ENCODE results near the gene TTLL6. TPM values are rescaled to one million over a fixed set of nuclear protein-coding genes. Genes with fewer than 3 reads are reported as not detected.
"Not testable (repeated sequence)": the region's sequence is repeated elsewhere in the genome, so short reads cannot be mapped to it uniquely, and the experiment has no call there.

TTLL6 gene
- total and polyA plus RNA-seq, 12 donors = 0.06 to 0.73 (median 0.21) TPM; not detected in 8

- Histone ChIP-seq H3K36me3 (peaks cover 0 to 15% (median 0%) of the 10 kb centered on the region in 9 donors), H3K27ac (peak overlapping the region; percentile 93 to 100 (median 96)), H3K4me1 (peaks cover 19 to 56% (median 49%) of the 10 kb centered on the region in 9 donors), H3K4me3 (peak overlapping the region; percentile 50 to 97 (median 74)), H3K9me3 (no peaks in the 10 kb centered on the region), H3K27me3 (no peaks in the 10 kb centered on the region)
- intact Hi-C loops (cut with DNase I) = loop anchor here in 3 of 10 donors (5.0 to 10.0 kb wide), 2 partner anchors 41 to 797 kb away; partner anchors contain the start of gene COPZ2 (in 1 of the 3)
- TF ChIP-seq CTCF (IDR thresholded peaks at IDR 0.05) = no peak
- DNase-seq = no peak
- 1 to 5% methylated on average over 8 of the region's 8 CpGs for WGBS, 2 donors
- ATAC-seq = no peak
Observed at GRCh38 chr17:48831549-48831883, 14.5 kb upstream of the TTLL6 start.

- ATAC-seq = peak; percentile 95 to 99 (median 97)
- Histone ChIP-seq H3K27ac (peak within 1 kb of the TSS; percentile 93 to 100 (median 96)), H3K27me3 (no peaks in the 10 kb centered on the region), H3K36me3 (peaks cover 0 to 10% (median 0%) of the 10 kb centered on the region in 9 donors), H3K4me3 (peak within 1 kb of the TSS; percentile 50 to 97 (median 74)), H3K4me1 (peaks cover 19 to 50% (median 45%) of the 10 kb centered on the region in 9 donors), H3K9me3 (no peaks in the 10 kb centered on the region)
- intact Hi-C loops (cut with DNase I) = loop anchor here in 3 of 10 donors (5.0 to 10.0 kb wide), 2 partner anchors 41 to 796 kb away; partner anchors contain the start of gene COPZ2 (in 1 of the 3)
- 1% methylated on average over 48 of the region's 48 CpGs for WGBS, 2 donors
- TF ChIP-seq CTCF (IDR thresholded peaks at IDR 0.05) = peak in 1 of 9 donors; percentile 21
- DNase-seq = peak; percentile 94
Observed at GRCh38 chr17:48830840-48831548, 14.0 kb upstream of the TTLL6 start, which contains the start of gene CALCOCO2. Gene CALCOCO2, plus strand, starts transcription at chr17:48831035. Its CDS starts 10,673 bp downstream, at chr17:48841708.

- DNase-seq = no peak
- Histone ChIP-seq H3K27ac (no peak overlapping the region), H3K4me1 (peaks cover 0 to 5% (median 4%) of the 10 kb centered on the region in 9 donors), H3K4me3 (no peak overlapping the region), H3K27me3 (peaks cover 0 to 10% (median 0%) of the 10 kb centered on the region in 7 donors), H3K9me3 (no peaks in the 10 kb centered on the region), H3K36me3 (no peaks in the 10 kb centered on the region)
- intact Hi-C loops (cut with DNase I) = no loop called here
- WGBS, 2 donors = 75 to 77% methylated on average over 11 of the region's 11 CpGs
- no peak for ATAC-seq
- no peak for TF ChIP-seq CTCF (IDR thresholded peaks at IDR 0.05)
Observed at GRCh38 chr17:48825446-48826381, 8.7 kb upstream of the TTLL6 start.

- H3K9me3 ChIP-seq; DNase-seq; H3K27ac ChIP-seq; H3K4me3 ChIP-seq; H3K36me3 ChIP-seq; ATAC-seq; intact Hi-C loops (cut with DNase I): not testable (repeated sequence)
- Histone ChIP-seq H3K27me3 (peaks cover 0 to 38% (median 0%) of the 10 kb centered on the region in 7 donors), H3K4me1 (peaks cover 0 to 15% (median 11%) of the 10 kb centered on the region in 9 donors)
- 77 to 82% methylated on average over 6 of the region's 6 CpGs for WGBS, 2 donors
Observed at GRCh38 chr17:48820936-48821335, 3.9 kb upstream of the TTLL6 start.
